HEK293 (cell line): ENCODE data around the gene DCTN4.

Source experiments
- CTCF ChIA-PET: fragments of 350-600 bp; formaldehyde crosslinking; extraction: SDS; loops from one replicate; lab custom pipeline; 2021; ENCODE audit warnings: antibody characterized with exemption; lab: Yijun Ruan, JAX
- POLR2A ChIA-PET: fragments of 300-600 bp; formaldehyde crosslinking; extraction: SDS; loops from one replicate; lab custom pipeline; 2020; ENCODE audit warnings: antibody characterized with exemption, inconsistent platforms; lab: Yijun Ruan, JAX
- H3K27ac ChIP-seq: fragments of 200-500 bp; sonication (Bioruptor generic); 2 replicates; pipeline ENCODE4 v1.5.1; 2014; ENCODE audit warnings: low read depth, low read length, control low read depth, inconsistent platforms; ENCODE audit errors: extremely low read depth
- H3K36me3 ChIP-seq, 2 experiments: fragments of 200-500 bp in 1 of 2; sonication (Bioruptor generic) in 1 of 2; 1 replicate in 1 of 2; 2 replicates in 1 of 2; pipeline ENCODE4 v1.5.1; 2014 to 2017; ENCODE audit warnings: inconsistent platforms in 2 of 2, low read length in 2 of 2; ENCODE audit not compliant: control insufficient read depth in 2 of 2, insufficient read depth in 1 of 2
- H3K4me1 ChIP-seq: fragments of 200-500 bp; sonication (Bioruptor generic); 2 replicates; pipeline ENCODE4 v1.5.1; 2014; ENCODE audit warnings: mild to moderate bottlenecking, low read length, inconsistent platforms; ENCODE audit not compliant: control insufficient read depth, insufficient read depth
- H3K4me3 ChIP-seq: 2 replicates; pipeline ENCODE4 v1.5.1; 2011; ENCODE audit warnings: low read depth, mild to moderate bottlenecking, control low read depth, low read length, moderate library complexity
- H3K9me3 ChIP-seq: fragments of 200-500 bp; sonication (Bioruptor generic); 2 replicates; pipeline ENCODE4 v1.5.1; 2014; ENCODE audit warnings: low read depth, low read length, inconsistent platforms; ENCODE audit not compliant: control insufficient read depth, insufficient read depth
- EGR2 ChIP-seq: fragments of 450-650 bp; formaldehyde crosslinking; IDR thresholded peaks from 2 replicates; pipeline ENCODE4 v1.5.1; 2016; ENCODE audit warnings: low read depth, missing biosample characterization, missing genetic modification characterization
- KLF1 ChIP-seq: fragments of 450-650 bp; formaldehyde crosslinking; IDR thresholded peaks from 2 replicates; pipeline ENCODE4 v1.5.1; 2016; ENCODE audit warnings: missing biosample characterization, missing genetic modification characterization
- KLF8 ChIP-seq: fragments of 450-650 bp; formaldehyde crosslinking; IDR thresholded peaks from 2 replicates; pipeline ENCODE4 v1.5.1; 2016; ENCODE audit warnings: missing biosample characterization, missing genetic modification characterization
- OSR2 ChIP-seq: fragments of 450-650 bp; formaldehyde crosslinking; IDR thresholded peaks from 2 replicates; pipeline ENCODE4 v1.5.1; 2016; ENCODE audit warnings: missing biosample characterization, missing genetic modification characterization
- PRDM1 ChIP-seq: fragments of 450-650 bp; formaldehyde crosslinking; IDR thresholded peaks from 2 replicates; pipeline ENCODE4; 2016; ENCODE audit warnings: missing biosample characterization, missing genetic modification characterization
- SP2 ChIP-seq: fragments of 450-650 bp; formaldehyde crosslinking; IDR thresholded peaks from 2 replicates; pipeline ENCODE4 v1.5.1; 2016; ENCODE audit warnings: missing biosample characterization, missing genetic modification characterization
- ZBTB17 ChIP-seq: fragments of 450-650 bp; formaldehyde crosslinking; IDR thresholded peaks from 2 replicates; pipeline ENCODE4 v1.5.1; 2016; ENCODE audit warnings: missing biosample characterization, missing genetic modification characterization
- ZBTB8A ChIP-seq: fragments of 450-650 bp; formaldehyde crosslinking; IDR thresholded peaks from 2 replicates; pipeline ENCODE4 v1.5.1; 2016; ENCODE audit warnings: missing biosample characterization, missing genetic modification characterization
- ZFP69B ChIP-seq: fragments of 450-650 bp; formaldehyde crosslinking; IDR thresholded peaks from 2 replicates; pipeline ENCODE4 v1.5.1; 2016; ENCODE audit warnings: missing biosample characterization, missing genetic modification characterization
- ZIC2 ChIP-seq: fragments of 450-650 bp; formaldehyde crosslinking; IDR thresholded peaks from 2 replicates; pipeline ENCODE4 v1.5.1; 2016; ENCODE audit warnings: missing biosample characterization, missing genetic modification characterization
- ZNF10 ChIP-seq: fragments of 450-650 bp; formaldehyde crosslinking; IDR thresholded peaks from 2 replicates; pipeline ENCODE4 v1.5.1; 2017; ENCODE audit warnings: missing biosample characterization, missing genetic modification characterization
- ZNF132 ChIP-seq: fragments of 450-650 bp; formaldehyde crosslinking; IDR thresholded peaks from 2 replicates; pipeline ENCODE4 v1.5.1; 2017; ENCODE audit warnings: missing biosample characterization, missing genetic modification characterization, borderline replicate concordance
- ZNF133 ChIP-seq: fragments of 450-650 bp; formaldehyde crosslinking; IDR thresholded peaks from 2 replicates; pipeline ENCODE4 v1.5.1; 2016; ENCODE audit warnings: missing biosample characterization, missing genetic modification characterization
- ZNF175 ChIP-seq: fragments of 450-650 bp; formaldehyde crosslinking; IDR thresholded peaks from 2 replicates; pipeline ENCODE4 v1.5.1; 2016; ENCODE audit warnings: missing biosample characterization, missing genetic modification characterization
- ZNF202 ChIP-seq: fragments of 450-650 bp; formaldehyde crosslinking; IDR thresholded peaks from 2 replicates; pipeline ENCODE4 v1.5.1; 2016; ENCODE audit warnings: missing biosample characterization, missing genetic modification characterization, borderline replicate concordance
- ZNF324 ChIP-seq: fragments of 450-650 bp; formaldehyde crosslinking; IDR thresholded peaks from 2 replicates; pipeline ENCODE4 v1.5.1; 2016; ENCODE audit warnings: missing biosample characterization, missing genetic modification characterization
- ZNF335 ChIP-seq: fragments of 450-650 bp; formaldehyde crosslinking; conservative IDR thresholded peaks from 2 replicates; pipeline ENCODE4 v1.5.1; 2016; ENCODE audit warnings: missing biosample characterization, missing genetic modification characterization
- ZNF501 ChIP-seq: fragments of 450-650 bp; formaldehyde crosslinking; IDR thresholded peaks from 2 replicates; pipeline ENCODE4 v1.5.1; 2016; ENCODE audit warnings: missing biosample characterization, missing genetic modification characterization
- ZNF518A ChIP-seq: fragments of 450-650 bp; formaldehyde crosslinking; conservative IDR thresholded peaks from 2 replicates; pipeline ENCODE4 v1.5.1; 2016; ENCODE audit warnings: low read depth, missing biosample characterization, missing genetic modification characterization
- ZNF561 ChIP-seq: fragments of 450-650 bp; IDR thresholded peaks from 2 replicates; pipeline ENCODE4 v1.5.1; 2018; ENCODE audit warnings: missing biosample characterization, missing genetic modification characterization, borderline replicate concordance
- ZNF600 ChIP-seq: fragments of 450-650 bp; formaldehyde crosslinking; IDR thresholded peaks from 2 replicates; pipeline ENCODE4 v1.5.1; 2016; ENCODE audit warnings: missing biosample characterization, missing genetic modification characterization
- ZNF660 ChIP-seq: fragments of 450-650 bp; IDR thresholded peaks from 2 replicates; pipeline ENCODE4 v1.5.1; 2018; ENCODE audit warnings: missing biosample characterization, mild to moderate bottlenecking, missing genetic modification characterization
- ZNF670 ChIP-seq: fragments of 450-650 bp; formaldehyde crosslinking; IDR thresholded peaks from 2 replicates; pipeline ENCODE4 v1.5.1; 2016; ENCODE audit warnings: missing biosample characterization, missing genetic modification characterization, low read depth
- ZNF677 ChIP-seq: fragments of 450-650 bp; IDR thresholded peaks from 2 replicates; pipeline ENCODE4 v1.5.0; 2018; ENCODE audit warnings: missing biosample characterization, mild to moderate bottlenecking, missing genetic modification characterization, moderate library complexity
- ZSCAN30 ChIP-seq: fragments of 450-650 bp; IDR thresholded peaks from 2 replicates; pipeline ENCODE4 v1.5.1; 2018; ENCODE audit warnings: missing biosample characterization, mild to moderate bottlenecking, missing genetic modification characterization, moderate library complexity
- TF ChIP-seq, protein P1 (sequence below): fragments of 450-650 bp; formaldehyde crosslinking; IDR thresholded peaks from 2 replicates; pipeline ENCODE4 v1.5.1; 2016; ENCODE audit warnings: missing biosample characterization, missing genetic modification characterization, low read depth
- TF ChIP-seq, protein P2 (sequence below): fragments of 450-650 bp; formaldehyde crosslinking; IDR thresholded peaks from 2 replicates; pipeline ENCODE4 v1.5.1; 2016; ENCODE audit warnings: missing biosample characterization, missing genetic modification characterization

DCTN4 gene

DNA sequence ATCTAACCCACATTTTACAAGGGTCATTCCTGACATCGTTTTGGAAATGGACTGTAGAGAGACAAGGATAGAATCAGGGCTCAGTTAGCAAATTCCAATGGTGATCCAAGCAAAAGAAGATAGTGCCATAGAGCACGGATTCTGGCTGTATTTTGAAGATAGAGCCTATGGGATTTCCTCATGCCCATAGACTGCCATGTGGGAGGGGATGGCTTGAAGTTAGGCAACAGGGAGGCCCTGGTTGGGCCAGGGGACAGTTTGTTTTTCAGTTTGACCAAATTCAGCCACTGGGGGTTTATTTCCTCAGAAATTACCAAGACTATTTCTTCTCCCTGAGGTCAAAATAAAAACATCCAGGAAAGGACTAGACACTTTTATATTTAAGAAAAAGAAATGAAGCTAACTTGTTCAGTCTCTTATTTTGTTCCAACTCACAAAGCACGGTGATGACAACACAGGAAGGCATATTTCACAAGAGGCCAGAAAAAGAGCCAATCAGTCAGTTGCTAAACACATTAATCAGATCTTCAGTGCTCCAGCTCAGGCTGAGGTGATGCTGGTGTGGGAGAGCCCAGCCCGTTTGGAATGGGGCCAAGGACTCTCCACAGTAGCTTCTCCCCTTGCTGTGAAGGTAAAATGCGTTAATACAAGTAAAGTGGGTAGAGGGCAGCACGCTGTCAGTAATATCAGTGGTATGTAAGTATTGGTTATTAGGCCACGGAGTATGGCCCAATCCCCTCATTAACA, 4.4 kb upstream of the DCTN4 start:
- Histone ChIP-seq H3K27ac (peak overlapping the region; percentile 16; the same call in 1 of the 2 replicates), H3K36me3 (no peaks in the 10 kb centered on the region), H3K4me3 (no peak overlapping the region), H3K4me1 (peaks cover 7% of the 10 kb centered on the region; the same call in 1 of the 2 replicates), H3K9me3 (no peaks in the 10 kb centered on the region)
- ChIA-PET CTCF (interaction anchor here (0.6 to 1.6 kb wide), 8 partner anchors 11 to 314 kb away, joined by 3 to 8 read pairs (median 5); partner anchors contain the start of genes IRGM and RPS14), POLR2A (interaction anchor here (0.6 to 1.6 kb wide), 3 partner anchors 16 to 62 kb away, joined by 5 to 12 read pairs (median 6); partner anchors contain the start of genes RBM22 and SMIM3)
- TF ChIP-seq SP2 (tag by site-specific recombination), result peak; percentile 70
- no peak for TF ChIP-seq ZFP69B (tag by site-specific recombination)
- TF ChIP-seq KLF8 (tag by site-specific recombination), result no peak
- TF ChIP-seq OSR2 (tag by site-specific recombination), result peak; percentile 73
- TF ChIP-seq ZNF335 (tag by site-specific recombination), result peak; percentile 48
- no peak for TF ChIP-seq ZNF670 (tag by site-specific recombination)
- TF ChIP-seq KLF1 (tag by site-specific recombination), result no peak
- no peak for TF ChIP-seq ZNF175 (tag by site-specific recombination)
- no peak for TF ChIP-seq ZNF324 (tag by site-specific recombination)
- TF ChIP-seq ZNF202 (tag by site-specific recombination), result no peak
- TF ChIP-seq ZNF10 (tag by site-specific recombination), result peak; percentile 53; the same call in 1 of the 2 replicates
- TF ChIP-seq ZNF660 (tag by site-specific recombination), result peak; percentile 39; the same call in 1 of the 2 replicates
- TF ChIP-seq ZSCAN30, result no peak
- TF ChIP-seq ZNF518A (tag by site-specific recombination), result peak; percentile 32; the same call in 1 of the 2 replicates
- no peak for TF ChIP-seq EGR2
- TF ChIP-seq, protein P1, sequence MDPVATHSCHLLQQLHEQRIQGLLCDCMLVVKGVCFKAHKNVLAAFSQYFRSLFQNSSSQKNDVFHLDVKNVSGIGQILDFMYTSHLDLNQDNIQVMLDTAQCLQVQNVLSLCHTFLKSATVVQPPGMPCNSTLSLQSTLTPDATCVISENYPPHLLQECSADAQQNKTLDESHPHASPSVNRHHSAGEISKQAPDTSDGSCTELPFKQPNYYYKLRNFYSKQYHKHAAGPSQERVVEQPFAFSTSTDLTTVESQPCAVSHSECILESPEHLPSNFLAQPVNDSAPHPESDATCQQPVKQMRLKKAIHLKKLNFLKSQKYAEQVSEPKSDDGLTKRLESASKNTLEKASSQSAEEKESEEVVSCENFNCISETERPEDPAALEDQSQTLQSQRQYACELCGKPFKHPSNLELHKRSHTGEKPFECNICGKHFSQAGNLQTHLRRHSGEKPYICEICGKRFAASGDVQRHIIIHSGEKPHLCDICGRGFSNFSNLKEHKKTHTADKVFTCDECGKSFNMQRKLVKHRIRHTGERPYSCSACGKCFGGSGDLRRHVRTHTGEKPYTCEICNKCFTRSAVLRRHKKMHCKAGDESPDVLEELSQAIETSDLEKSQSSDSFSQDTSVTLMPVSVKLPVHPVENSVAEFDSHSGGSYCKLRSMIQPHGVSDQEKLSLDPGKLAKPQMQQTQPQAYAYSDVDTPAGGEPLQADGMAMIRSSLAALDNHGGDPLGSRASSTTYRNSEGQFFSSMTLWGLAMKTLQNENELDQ (tag by site-specific recombination), result no peak
- TF ChIP-seq ZNF561 (tag by site-specific recombination), result 0 out of 2 replicates have a peak, but pooled peaks have one; percentile 45
- TF ChIP-seq ZNF501 (tag by site-specific recombination), result 0 out of 2 replicates have a peak, but pooled peaks have one; percentile 27
- peak; percentile 87 for TF ChIP-seq ZBTB17 (tag by site-specific recombination)
- no peak for TF ChIP-seq ZNF133
- TF ChIP-seq ZBTB8A (tag by site-specific recombination), result peak; percentile 30
- 0 out of 2 replicates have a peak, but pooled peaks have one; percentile 7 for TF ChIP-seq PRDM1
- TF ChIP-seq ZNF132 (tag by site-specific recombination), result no peak
- TF ChIP-seq, protein P2, sequence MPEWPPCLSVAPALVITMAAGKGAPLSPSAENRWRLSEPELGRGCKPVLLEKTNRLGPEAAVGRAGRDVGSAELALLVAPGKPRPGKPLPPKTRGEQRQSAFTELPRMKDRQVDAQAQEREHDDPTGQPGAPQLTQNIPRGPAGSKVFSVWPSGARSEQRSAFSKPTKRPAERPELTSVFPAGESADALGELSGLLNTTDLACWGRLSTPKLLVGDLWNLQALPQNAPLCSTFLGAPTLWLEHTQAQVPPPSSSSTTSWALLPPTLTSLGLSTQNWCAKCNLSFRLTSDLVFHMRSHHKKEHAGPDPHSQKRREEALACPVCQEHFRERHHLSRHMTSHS (tag by site-specific recombination), result no peak
- TF ChIP-seq ZNF600, result peak; percentile 77
- TF ChIP-seq ZIC2, result peak; percentile 57
- TF ChIP-seq ZNF677 (tag by site-specific recombination), result no peak
